GM19238 (cell line): ENCODE data around the gene SEMA4C.

Source experiments
- DNase-seq: peaks from one replicate; pipeline ENCODE4 v3.0.0; 2011; ENCODE audit warnings: low spot score; ENCODE audit not compliant: insufficient read length

Gene SEMA4C

GRCh38 chr2:96869822-96870625, at the start of gene SEMA4C:
Gene SEMA4C (minus strand): TSS chr2:96870080. CDS start chr2:96867886, 2,194 bp downstream.
- peak; percentile 55 for DNase-seq

GRCh38 chr2:96918754-96919550, 49.1 kb upstream of the SEMA4C start:
- DNase-seq: no peak

GRCh38 chr2:96918092-96918753, 48.3 kb upstream of the SEMA4C start:
- no peak for DNase-seq

- no peak for DNase-seq
These were observed 47.0 kb upstream of the SEMA4C start for GRCh38 chr2:96916646-96917543.

- DNase-seq: no peak
These were observed 46.3 kb upstream of the SEMA4C start for GRCh38 chr2:96916156-96916630.

GRCh38 chr2:96914332-96914731, 44.5 kb upstream of the SEMA4C start:
- DNase-seq: no peak

GRCh38 chr2:96913398-96914202, 43.7 kb upstream of the SEMA4C start:
- peak; percentile 29 for DNase-seq

- DNase-seq: no peak
These were observed 43.2 kb upstream of the SEMA4C start for GRCh38 chr2:96913117-96913397.

GRCh38 chr2:96912346-96913116, 42.7 kb upstream of the SEMA4C start:
- no peak for DNase-seq

- no peak for DNase-seq
These were observed 39.7 kb upstream of the SEMA4C start for GRCh38 chr2:96909611-96910021.

- no peak for DNase-seq
These were observed 37.5 kb upstream of the SEMA4C start for GRCh38 chr2:96907115-96908041.

- no peak for DNase-seq
These were observed 36.8 kb upstream of the SEMA4C start for GRCh38 chr2:96906729-96907114.

GRCh38 chr2:96903815-96904214, 33.9 kb upstream of the SEMA4C start:
- DNase-seq: no peak

GRCh38 chr2:96903318-96903717, 33.4 kb upstream of the SEMA4C start:
- DNase-seq: no peak

- DNase-seq: no peak
These were observed 30.4 kb upstream of the SEMA4C start for GRCh38 chr2:96900237-96900636.

GRCh38 chr2:96899413-96899741, 29.5 kb upstream of the SEMA4C start:
- no peak for DNase-seq

- DNase-seq: no peak
These were observed 28.9 kb upstream of the SEMA4C start for GRCh38 chr2:96898641-96899412.

- DNase-seq: no peak
These were observed 28.2 kb upstream of the SEMA4C start for GRCh38 chr2:96898135-96898505.
